GM12874 (cell line): ENCODE data around the gene SMIM38.

Experiments
- TF ChIP-seq, protein P1 (sequence below): IDR thresholded peaks from 2 replicates; pipeline ENCODE4 v1.5.1; 2011; ENCODE audit warnings: low read depth, mild to moderate bottlenecking, control low read depth, low read length, moderate library complexity; ENCODE audit not compliant: insufficient read depth

The SMIM38 gene

DNA sequence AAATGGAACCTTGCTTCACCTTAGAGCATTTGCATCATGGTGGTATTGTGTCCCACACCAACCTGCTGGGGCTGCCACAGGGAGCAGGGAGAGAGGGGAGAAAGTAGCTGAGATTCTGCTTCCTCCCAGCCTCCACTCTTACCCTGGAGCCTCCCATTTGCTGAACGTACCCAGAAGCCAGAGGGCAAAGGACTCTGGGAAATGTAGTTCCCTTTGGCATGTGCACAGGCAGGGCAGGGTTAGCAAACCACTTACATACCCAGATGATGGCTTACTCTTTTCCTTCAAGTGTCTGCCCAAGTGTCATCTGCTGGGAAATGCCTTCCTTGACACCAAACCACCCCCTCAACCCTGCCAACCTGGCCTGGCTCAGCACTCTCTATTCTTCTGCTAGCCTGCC is 16.9 kb downstream of the SMIM38 start:
- TF ChIP-seq, protein P1, sequence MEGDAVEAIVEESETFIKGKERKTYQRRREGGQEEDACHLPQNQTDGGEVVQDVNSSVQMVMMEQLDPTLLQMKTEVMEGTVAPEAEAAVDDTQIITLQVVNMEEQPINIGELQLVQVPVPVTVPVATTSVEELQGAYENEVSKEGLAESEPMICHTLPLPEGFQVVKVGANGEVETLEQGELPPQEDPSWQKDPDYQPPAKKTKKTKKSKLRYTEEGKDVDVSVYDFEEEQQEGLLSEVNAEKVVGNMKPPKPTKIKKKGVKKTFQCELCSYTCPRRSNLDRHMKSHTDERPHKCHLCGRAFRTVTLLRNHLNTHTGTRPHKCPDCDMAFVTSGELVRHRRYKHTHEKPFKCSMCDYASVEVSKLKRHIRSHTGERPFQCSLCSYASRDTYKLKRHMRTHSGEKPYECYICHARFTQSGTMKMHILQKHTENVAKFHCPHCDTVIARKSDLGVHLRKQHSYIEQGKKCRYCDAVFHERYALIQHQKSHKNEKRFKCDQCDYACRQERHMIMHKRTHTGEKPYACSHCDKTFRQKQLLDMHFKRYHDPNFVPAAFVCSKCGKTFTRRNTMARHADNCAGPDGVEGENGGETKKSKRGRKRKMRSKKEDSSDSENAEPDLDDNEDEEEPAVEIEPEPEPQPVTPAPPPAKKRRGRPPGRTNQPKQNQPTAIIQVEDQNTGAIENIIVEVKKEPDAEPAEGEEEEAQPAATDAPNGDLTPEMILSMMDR, result no peak

- TF ChIP-seq, protein P1, result no peak
Observed at GRCh38 chr11:69173331-69173730, 17.6 kb downstream of the SMIM38 start.

DNA sequence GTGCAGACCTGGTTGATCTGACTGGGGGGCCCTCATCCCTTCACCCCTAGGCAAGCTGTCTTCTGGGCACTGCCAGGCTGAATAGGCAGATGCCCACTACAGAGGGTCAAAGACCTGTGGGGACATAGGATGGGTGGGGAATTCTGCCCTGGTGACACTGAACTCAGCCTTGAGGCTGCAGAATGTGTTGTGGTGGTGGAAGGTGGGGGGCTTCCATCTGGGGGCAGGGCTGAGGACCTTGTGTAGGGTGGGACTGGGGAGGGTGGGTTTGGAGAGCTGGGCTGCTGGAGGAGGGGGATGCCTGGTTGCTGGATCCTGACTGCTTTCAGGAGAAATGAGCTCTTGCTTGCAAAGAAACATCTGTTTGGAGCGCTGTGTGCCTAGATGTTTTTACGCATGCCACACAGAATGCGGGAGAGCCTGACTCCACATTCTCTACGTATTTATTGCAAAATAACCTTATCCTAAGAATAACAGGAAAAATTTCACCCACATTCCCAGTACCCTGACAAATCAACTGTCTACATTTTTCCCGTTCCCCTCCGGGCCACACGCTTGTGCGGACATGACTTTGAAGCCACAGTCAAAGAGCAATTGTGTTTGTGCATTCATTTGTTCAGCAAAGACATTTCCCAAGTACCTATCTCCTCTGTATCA is 18.3 kb downstream of the SMIM38 start:
- TF ChIP-seq, protein P1, result no peak

- TF ChIP-seq, protein P1, result no peak
Observed at GRCh38 chr11:69174841-69175240, 19.1 kb downstream of the SMIM38 start.

DNA sequence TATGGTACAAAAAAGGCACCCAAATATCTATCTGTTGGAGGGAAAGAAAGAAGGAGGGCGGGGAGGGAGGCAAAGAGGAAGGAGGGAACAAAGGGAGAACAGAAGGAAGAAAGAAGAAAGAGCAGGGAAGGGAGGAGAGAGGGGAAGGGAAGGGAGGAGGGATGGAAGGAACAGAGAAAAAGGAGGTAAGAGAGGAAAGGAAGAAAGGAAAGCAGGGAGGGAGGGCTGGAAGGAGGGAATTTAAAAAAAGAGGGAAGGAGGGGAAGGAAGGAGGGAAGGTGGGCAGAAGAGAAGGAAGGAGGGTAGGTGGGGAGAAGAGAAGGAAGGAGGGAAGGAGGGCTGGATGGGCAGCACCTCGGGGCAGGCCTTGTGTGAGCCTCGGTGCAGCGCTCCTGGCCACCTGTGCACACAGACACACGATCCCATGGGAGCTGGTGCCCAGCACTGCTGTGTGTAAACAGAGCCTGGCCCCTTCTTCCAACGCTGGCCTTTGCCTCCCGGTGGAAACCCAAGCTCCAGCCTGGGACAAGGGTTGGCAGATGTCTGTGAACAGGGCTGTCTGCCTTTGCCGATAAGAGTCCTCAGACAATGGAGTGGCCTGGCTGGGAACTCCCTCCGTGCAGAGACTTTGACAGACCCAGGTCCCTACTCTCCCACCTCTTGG is 23.2 kb downstream of the SMIM38 start:
- TF ChIP-seq, protein P1, result no peak

GRCh38 chr11:69180226-69180625 is 24.5 kb downstream of the SMIM38 start:
- TF ChIP-seq, protein P1, result no peak

DNA sequence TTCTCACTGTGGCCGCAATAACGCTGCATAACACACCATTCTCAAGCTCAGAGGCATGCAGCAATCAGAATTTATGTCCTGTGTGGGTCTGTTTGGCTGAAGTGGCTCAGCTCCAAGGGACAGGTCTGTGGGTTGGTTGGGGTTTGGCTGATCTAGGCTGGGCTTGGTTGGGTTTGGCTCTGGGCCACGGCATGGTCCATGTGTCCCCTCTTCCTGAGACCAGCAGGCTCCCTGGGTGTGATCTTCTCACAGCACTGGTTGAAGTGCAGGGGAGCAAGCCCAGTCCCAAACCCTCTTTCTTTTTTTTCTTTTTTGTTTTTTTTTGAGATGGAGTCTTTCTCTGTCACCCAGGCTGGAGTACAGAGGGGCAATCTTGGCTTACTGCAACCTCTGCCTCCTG is 25.0 kb downstream of the SMIM38 start:
- TF ChIP-seq, protein P1, result no peak
